ENCODE results near the gene PLD4. TPM values are rescaled to one million over a fixed set of nuclear protein-coding genes. Genes with fewer than 3 reads are reported as not detected.

Gene PLD4
- total and polyA plus RNA-seq, 9 of the 15 experiments (the other 6 are each of a cell fraction or from before 2014, with no cell fraction given), result 0.18 to 0.24 TPM; not detected in 7

DNA sequence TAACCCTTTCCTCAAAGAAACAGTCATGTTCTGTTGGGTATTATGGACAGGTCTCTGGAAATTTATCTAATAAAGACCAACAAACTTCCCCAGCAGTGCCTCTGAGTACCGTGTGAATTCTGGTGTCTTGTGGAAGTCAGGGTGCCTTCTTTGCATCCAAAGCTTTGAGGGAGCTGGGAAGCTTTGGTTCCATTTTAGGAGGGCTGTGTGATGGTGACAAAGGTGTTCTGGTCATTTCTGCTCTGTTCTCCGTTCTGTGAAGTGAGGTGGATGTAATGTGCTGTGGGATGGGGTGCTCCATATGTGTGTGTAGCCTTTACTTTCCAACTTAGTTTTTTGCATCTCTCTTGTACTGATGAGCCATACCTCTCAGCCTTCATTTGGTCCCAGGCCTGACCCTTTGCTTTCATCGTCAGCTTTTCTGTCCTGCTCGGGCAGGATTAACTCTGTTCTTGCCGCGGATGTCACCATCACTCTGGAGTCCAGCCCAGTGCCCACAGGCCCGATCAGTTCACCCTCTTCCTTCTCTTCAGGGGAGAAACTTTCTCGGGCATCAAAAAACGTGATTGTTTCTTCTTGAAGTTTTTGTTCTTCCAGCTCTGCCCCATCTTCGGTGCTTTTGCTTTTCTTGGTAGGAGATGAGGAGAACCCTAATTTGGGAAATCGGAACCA lies 13.2 kb downstream of the PLD4 start (continued):
- TF ChIP-seq MCM2 (IDR thresholded peaks at IDR 0.05; ENCODE audit: low read depth), result no peak

DNA sequence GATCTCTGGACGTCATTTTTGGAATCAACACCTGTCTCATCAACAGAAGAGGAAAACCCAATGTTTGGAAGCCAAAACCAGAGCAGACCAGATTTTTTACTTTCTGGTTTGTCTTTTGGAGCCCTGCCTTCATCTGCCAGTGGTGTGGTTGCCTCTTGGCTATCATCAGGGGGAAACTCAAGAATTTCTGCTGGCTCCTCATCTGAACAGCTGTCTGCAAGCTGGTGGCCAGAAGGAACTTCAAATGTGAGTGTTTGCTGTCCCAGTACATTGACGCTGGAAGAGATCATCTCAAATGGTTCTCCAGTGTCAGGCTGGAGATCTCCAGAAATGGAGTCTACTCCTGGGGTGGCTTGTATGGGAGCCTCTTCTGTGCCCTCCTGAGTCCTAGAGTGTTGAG lies 13.8 kb downstream of the PLD4 start:
- Histone ChIP-seq H3K4me2 (ENCODE audit: insufficient read depth, low read length) (no peak overlapping the region), H3K36me3 (ENCODE audit: control insufficient read depth, insufficient read depth, low read length) (no peaks in the 10 kb centered on the region), H3K9ac (ENCODE audit: insufficient read depth in 1 of 2, low read depth in 2 of 2, low read length in 2 of 2) (no peak overlapping the region), H4K20me1 (replicated peaks; ENCODE audit: control insufficient read depth, insufficient read depth, low read length) (no peaks in the 10 kb centered on the region; the same call in 1 of the 2 replicates), H3K9me1 (ENCODE audit: control insufficient read depth, insufficient read depth, low read length) (no peaks in the 10 kb centered on the region), H3K27ac (ENCODE audit: extremely low read depth, low read depth, low read length) (no peak overlapping the region), H3K27me3 (ENCODE audit: control insufficient read depth in 2 of 2, insufficient read depth in 2 of 2, low read length in 2 of 2) (peaks cover 5 to 59% of the 10 kb centered on the region in 2 experiments; a peak in 4 of 5 replicates), H2AFZ (ENCODE audit: low read depth, low read length) (no peak overlapping the region), H3K4me1 (replicated peaks in 1 of 2; ENCODE audit: control insufficient read depth in 2 of 2, insufficient read depth in 2 of 2, low read length in 2 of 2) (no peaks in the 10 kb centered on the region; a peak in 1 of 5 replicates), H3K9me3 (replicated peaks; ENCODE audit: control insufficient read depth, insufficient read depth, low read depth, low read length) (no peaks in the 10 kb centered on the region), H3K79me2 (ENCODE audit: control insufficient read depth, insufficient read depth, low read length) (no peaks in the 10 kb centered on the region), H3K4me3 (no peak overlapping the region)
- no peak for FAIRE-seq
- in situ Hi-C loops (cut with MboI) (no loop called here), intact Hi-C loops (cut with micrococcal nuclease) (no loop called here)
- no peak for DNase-seq (ENCODE audit: extremely low read depth in 1 of 4, low spot score in 3 of 4)
- CTCF ChIA-PET (ENCODE audit: low intra/inter-chr PET ratio), result no interaction called here
- whole genome bisulfite sequencing (ENCODE audit: insufficient coverage, low coverage, missing lambda C conversion rate), result 0% methylated on average over 2 of the region's 2 CpGs
- BruUV-seq (replicated peaks), result no TSS peak
- ATAC-seq, result no peak
- POLR2A ChIA-PET, result no interaction called here
- TF ChIP-seq ZNF217 (CRISPR knock-in tag; IDR thresholded peaks at IDR 0.05), result no peak
- TF ChIP-seq MAFK (IDR thresholded peaks at IDR 0.05; ENCODE audit: low read length), result no peak
- no peak for TF ChIP-seq MTA2 (IDR thresholded peaks at IDR 0.05; ENCODE audit: low read depth)
- no peak for TF ChIP-seq KDM1A (IDR thresholded peaks at IDR 0.05)
- no peak for TF ChIP-seq ZSCAN32 (CRISPR knock-in tag; IDR thresholded peaks at IDR 0.05)
- no peak for TF ChIP-seq RBM15 (IDR thresholded peaks at IDR 0.05; ENCODE audit: insufficient read depth, low read length)
- TF ChIP-seq, protein P1, sequence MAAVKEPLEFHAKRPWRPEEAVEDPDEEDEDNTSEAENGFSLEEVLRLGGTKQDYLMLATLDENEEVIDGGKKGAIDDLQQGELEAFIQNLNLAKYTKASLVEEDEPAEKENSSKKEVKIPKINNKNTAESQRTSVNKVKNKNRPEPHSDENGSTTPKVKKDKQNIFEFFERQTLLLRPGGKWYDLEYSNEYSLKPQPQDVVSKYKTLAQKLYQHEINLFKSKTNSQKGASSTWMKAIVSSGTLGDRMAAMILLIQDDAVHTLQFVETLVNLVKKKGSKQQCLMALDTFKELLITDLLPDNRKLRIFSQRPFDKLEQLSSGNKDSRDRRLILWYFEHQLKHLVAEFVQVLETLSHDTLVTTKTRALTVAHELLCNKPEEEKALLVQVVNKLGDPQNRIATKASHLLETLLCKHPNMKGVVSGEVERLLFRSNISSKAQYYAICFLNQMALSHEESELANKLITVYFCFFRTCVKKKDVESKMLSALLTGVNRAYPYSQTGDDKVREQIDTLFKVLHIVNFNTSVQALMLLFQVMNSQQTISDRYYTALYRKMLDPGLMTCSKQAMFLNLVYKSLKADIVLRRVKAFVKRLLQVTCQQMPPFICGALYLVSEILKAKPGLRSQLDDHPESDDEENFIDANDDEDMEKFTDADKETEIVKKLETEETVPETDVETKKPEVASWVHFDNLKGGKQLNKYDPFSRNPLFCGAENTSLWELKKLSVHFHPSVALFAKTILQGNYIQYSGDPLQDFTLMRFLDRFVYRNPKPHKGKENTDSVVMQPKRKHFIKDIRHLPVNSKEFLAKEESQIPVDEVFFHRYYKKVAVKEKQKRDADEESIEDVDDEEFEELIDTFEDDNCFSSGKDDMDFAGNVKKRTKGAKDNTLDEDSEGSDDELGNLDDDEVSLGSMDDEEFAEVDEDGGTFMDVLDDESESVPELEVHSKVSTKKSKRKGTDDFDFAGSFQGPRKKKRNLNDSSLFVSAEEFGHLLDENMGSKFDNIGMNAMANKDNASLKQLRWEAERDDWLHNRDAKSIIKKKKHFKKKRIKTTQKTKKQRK (IDR thresholded peaks at IDR 0.05; ENCODE audit: borderline replicate concordance, low read depth, low read length), result no peak
- TF ChIP-seq, protein P2, sequence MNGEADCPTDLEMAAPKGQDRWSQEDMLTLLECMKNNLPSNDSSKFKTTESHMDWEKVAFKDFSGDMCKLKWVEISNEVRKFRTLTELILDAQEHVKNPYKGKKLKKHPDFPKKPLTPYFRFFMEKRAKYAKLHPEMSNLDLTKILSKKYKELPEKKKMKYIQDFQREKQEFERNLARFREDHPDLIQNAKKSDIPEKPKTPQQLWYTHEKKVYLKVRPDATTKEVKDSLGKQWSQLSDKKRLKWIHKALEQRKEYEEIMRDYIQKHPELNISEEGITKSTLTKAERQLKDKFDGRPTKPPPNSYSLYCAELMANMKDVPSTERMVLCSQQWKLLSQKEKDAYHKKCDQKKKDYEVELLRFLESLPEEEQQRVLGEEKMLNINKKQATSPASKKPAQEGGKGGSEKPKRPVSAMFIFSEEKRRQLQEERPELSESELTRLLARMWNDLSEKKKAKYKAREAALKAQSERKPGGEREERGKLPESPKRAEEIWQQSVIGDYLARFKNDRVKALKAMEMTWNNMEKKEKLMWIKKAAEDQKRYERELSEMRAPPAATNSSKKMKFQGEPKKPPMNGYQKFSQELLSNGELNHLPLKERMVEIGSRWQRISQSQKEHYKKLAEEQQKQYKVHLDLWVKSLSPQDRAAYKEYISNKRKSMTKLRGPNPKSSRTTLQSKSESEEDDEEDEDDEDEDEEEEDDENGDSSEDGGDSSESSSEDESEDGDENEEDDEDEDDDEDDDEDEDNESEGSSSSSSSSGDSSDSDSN (IDR thresholded peaks at IDR 0.05; ENCODE audit: borderline replicate concordance in 1 of 2, low read depth in 2 of 2, low read length in 2 of 2), result no peak
- no peak for TF ChIP-seq TCF3 (CRISPR knock-in tag; IDR thresholded peaks at IDR 0.05)
- no peak for TF ChIP-seq HDAC6 (IDR thresholded peaks at IDR 0.05; ENCODE audit: low read depth, low read length)
- no peak for TF ChIP-seq KLF13 (tag; IDR thresholded peaks at IDR 0.05; ENCODE audit: borderline replicate concordance, low read depth)
- TF ChIP-seq ZBTB8A (IDR thresholded peaks at IDR 0.05; ENCODE audit: partially characterized antibody), result no peak
- no peak for TF ChIP-seq THRAP3 (IDR thresholded peaks at IDR 0.05; ENCODE audit: borderline replicate concordance)
- TF ChIP-seq ETV1 (tag; conservative IDR thresholded peaks at IDR 0.05; ENCODE audit: low read depth), result no peak
- no peak for TF ChIP-seq SRSF1 (IDR thresholded peaks at IDR 0.05; ENCODE audit: low read depth, low read length)
- TF ChIP-seq ZZZ3 (IDR thresholded peaks at IDR 0.05), result no peak
